Cardiac muscle cell (in vitro differentiated cells and primary cell): ENCODE results near the gene WDR17. TPM values are rescaled to one million over a fixed set of nuclear protein-coding genes. Genes with fewer than 3 reads are reported as not detected.

Experiments used
- DNase-seq, 2 donors: peaks; one replicate each; pipeline versions ENCODE4 v3.0.0 to v3.0.0-alpha.2; 2010 to 2017; ENCODE audit warnings: low read depth in 1 of 2, low spot score in 1 of 2
- H3K27ac ChIP-seq: fragments of 200-600 bp; sonication (generic); 2 replicates; pipeline ENCODE4 v1.5.1; 2016
- H3K27me3 ChIP-seq: fragments of 200-600 bp; sonication (generic); 2 replicates; pipeline ENCODE4 v1.6.0; 2016; ENCODE audit warnings: control low read depth
- H3K36me3 ChIP-seq: fragments of 200-600 bp; sonication (generic); 2 replicates; pipeline ENCODE4 v1.5.1; 2016; ENCODE audit warnings: control low read depth
- H3K4me1 ChIP-seq: fragments of 200-600 bp; sonication (generic); 2 replicates; pipeline ENCODE4 v1.8.1; 2017; ENCODE audit warnings: low read depth, mild to moderate bottlenecking, mixed run types
- H3K4me3 ChIP-seq: fragments of 200-600 bp; sonication (generic); 2 replicates; pipeline ENCODE4 v1.5.1; 2016; ENCODE audit warnings: mild to moderate bottlenecking
- H3K9me3 ChIP-seq: fragments of 200-600 bp; sonication (generic); 2 replicates; pipeline ENCODE4 v1.5.1; 2017; ENCODE audit warnings: low read depth, mild to moderate bottlenecking, control low read depth
- polyA plus RNA-seq: library from polyadenylated mRNA; unstranded; fragments of >200 nt; fragmentation: Nextera tagmentation; extraction: Ambion mirVana; gene quantifications from 2 replicates; pipeline ENCODE4 v1.2.1, GENCODE V29; 2016
- total RNA-seq: library from RNA; depleted of rRNA; stranded (reverse); fragments of >200 nt; gene quantifications from 2 replicates; pipeline ENCODE4 v1.2.3, GENCODE V29; 2016
- TF ChIP-seq, protein P1 (sequence below): IDR thresholded peaks from 2 replicates; pipeline ENCODE4 v1.5.1; 2012; ENCODE audit warnings: low read depth, mild to moderate bottlenecking, low read length

WDR17 gene
- total and polyA plus RNA-seq, 2 experiments from 2014 or later = 0.39 to 0.77 TPM

GRCh38 chr4:176149680-176150355 is 84.2 kb downstream of the WDR17 start:
- H3K27ac ChIP-seq = no peak overlapping the region
- H3K4me1 ChIP-seq = peaks cover 22% of the 10 kb centered on the region
- H3K4me3 ChIP-seq = no peak overlapping the region
- TF ChIP-seq, protein P1, sequence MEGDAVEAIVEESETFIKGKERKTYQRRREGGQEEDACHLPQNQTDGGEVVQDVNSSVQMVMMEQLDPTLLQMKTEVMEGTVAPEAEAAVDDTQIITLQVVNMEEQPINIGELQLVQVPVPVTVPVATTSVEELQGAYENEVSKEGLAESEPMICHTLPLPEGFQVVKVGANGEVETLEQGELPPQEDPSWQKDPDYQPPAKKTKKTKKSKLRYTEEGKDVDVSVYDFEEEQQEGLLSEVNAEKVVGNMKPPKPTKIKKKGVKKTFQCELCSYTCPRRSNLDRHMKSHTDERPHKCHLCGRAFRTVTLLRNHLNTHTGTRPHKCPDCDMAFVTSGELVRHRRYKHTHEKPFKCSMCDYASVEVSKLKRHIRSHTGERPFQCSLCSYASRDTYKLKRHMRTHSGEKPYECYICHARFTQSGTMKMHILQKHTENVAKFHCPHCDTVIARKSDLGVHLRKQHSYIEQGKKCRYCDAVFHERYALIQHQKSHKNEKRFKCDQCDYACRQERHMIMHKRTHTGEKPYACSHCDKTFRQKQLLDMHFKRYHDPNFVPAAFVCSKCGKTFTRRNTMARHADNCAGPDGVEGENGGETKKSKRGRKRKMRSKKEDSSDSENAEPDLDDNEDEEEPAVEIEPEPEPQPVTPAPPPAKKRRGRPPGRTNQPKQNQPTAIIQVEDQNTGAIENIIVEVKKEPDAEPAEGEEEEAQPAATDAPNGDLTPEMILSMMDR = no peak
- no peaks in the 10 kb centered on the region for H3K36me3 ChIP-seq
- H3K27me3 ChIP-seq = no peaks in the 10 kb centered on the region
- no peak for DNase-seq
- H3K9me3 ChIP-seq = no peaks in the 10 kb centered on the region

DNA sequence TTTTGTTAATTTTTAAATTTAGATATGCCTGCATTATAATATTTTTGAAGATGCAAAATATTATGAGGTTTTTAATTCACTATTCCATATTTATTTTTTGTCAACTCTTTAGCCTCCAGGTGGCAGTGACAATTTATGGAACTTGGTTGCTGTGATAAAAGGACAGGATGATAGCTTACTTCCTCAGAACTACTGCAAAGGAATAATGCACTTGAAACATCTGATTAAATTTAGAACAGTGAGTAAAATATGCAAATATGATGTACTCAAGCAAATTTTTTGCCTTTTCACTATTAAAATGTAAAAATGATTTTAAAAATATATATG is 84.7 kb downstream of the WDR17 start:
- Histone ChIP-seq H3K4me3 (no peak overlapping the region), H3K27me3 (no peaks in the 10 kb centered on the region), H3K4me1 (peaks cover 22% of the 10 kb centered on the region), H3K27ac (no peak overlapping the region), H3K9me3 (no peaks in the 10 kb centered on the region), H3K36me3 (no peaks in the 10 kb centered on the region)
- TF ChIP-seq, protein P1 = no peak
- peak; percentile 44 to 45 for DNase-seq

GRCh38 chr4:176150704-176151103 is 85.1 kb downstream of the WDR17 start:
- no peaks in the 10 kb centered on the region for H3K9me3 ChIP-seq
- no peaks in the 10 kb centered on the region for H3K27me3 ChIP-seq
- H3K27ac ChIP-seq = peak overlapping the region; percentile 1
- TF ChIP-seq, protein P1 = no peak
- no peaks in the 10 kb centered on the region for H3K36me3 ChIP-seq
- H3K4me1 ChIP-seq = peaks cover 22% of the 10 kb centered on the region
- DNase-seq = peak in 1 of 2 donors; percentile 9
- no peak overlapping the region for H3K4me3 ChIP-seq

- TF ChIP-seq, protein P1 = no peak
- Histone ChIP-seq H3K4me1 (peaks cover 22% of the 10 kb centered on the region), H3K4me3 (no peak overlapping the region), H3K27me3 (no peaks in the 10 kb centered on the region), H3K27ac (no peak overlapping the region), H3K36me3 (no peaks in the 10 kb centered on the region), H3K9me3 (no peaks in the 10 kb centered on the region)
- DNase-seq = no peak
Measured at GRCh38 chr4:176153124-176153523, 87.5 kb downstream of the WDR17 start.

DNA sequence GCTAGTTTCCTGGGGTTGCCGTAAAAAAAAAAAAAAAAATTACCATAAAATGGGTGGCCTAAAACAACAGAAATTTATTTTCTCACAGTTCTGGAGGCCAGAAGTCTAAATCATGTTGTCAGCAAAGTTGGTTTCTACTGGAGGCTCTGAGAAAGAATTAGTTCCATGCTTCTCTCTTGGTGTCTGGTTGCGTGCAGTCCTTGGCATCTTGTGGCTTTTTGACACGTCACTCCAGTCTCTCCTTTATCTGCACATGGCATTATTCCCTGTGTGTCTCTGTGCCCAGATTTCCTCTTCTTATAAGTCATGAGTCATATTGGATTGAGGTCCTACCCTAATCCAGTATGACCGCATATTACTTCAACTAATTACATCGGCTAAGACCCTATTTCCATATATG is 91.0 kb downstream of the WDR17 start:
- peak in 1 of 2 donors; percentile 54 for DNase-seq
- no peaks in the 10 kb centered on the region for H3K9me3 ChIP-seq
- peaks cover 3% of the 10 kb centered on the region for H3K4me1 ChIP-seq
- no peak overlapping the region for H3K4me3 ChIP-seq
- no peaks in the 10 kb centered on the region for H3K36me3 ChIP-seq
- no peaks in the 10 kb centered on the region for H3K27me3 ChIP-seq
- H3K27ac ChIP-seq = no peak overlapping the region
- TF ChIP-seq, protein P1 = no peak

- H3K27me3 ChIP-seq = no peaks in the 10 kb centered on the region
- TF ChIP-seq, protein P1 = no peak
- H3K9me3 ChIP-seq = no peaks in the 10 kb centered on the region
- no peak overlapping the region for H3K4me3 ChIP-seq
- no peak overlapping the region for H3K27ac ChIP-seq
- no peak for DNase-seq
- H3K36me3 ChIP-seq = no peaks in the 10 kb centered on the region
- H3K4me1 ChIP-seq = no peaks in the 10 kb centered on the region
Measured at GRCh38 chr4:176163041-176163440, 97.4 kb downstream of the WDR17 start.
